PC-9 (cell line): Measurements from ENCODE around the gene CALML5. TPM values are rescaled to one million over a fixed set of nuclear protein-coding genes. Genes with fewer than 3 reads are reported as not detected.

Experiments
- BruUV-seq: library from RNA; stranded (reverse); fragments of 400-500 nt; replicated peaks from 2 replicates; lab custom pipeline; 2021; lab: Mats Ljungman, UMichigan
- CTCF ChIA-PET: fragments of 300-600 bp; sonication (Branson Sonifier 250); formaldehyde crosslinking; loops from one replicate; lab custom pipeline; 2022; ENCODE audit warnings: antibody characterized with exemption; lab: Charles Lee
- POLR2A ChIA-PET: fragments of 300-600 bp; sonication (Branson Sonifier 250); formaldehyde crosslinking; loops from one replicate; lab custom pipeline; 2022; ENCODE audit warnings: antibody characterized with exemption; ENCODE audit not compliant: unreplicated experiment; lab: Charles Lee
- DNase-seq, 2 experiments: peaks; one replicate each; pipeline versions ENCODE4 v3.0.0 to v3.0.0-alpha.2; 2015 to 2022; ENCODE audit warnings: mixed read lengths in 1 of 2
- H2AFZ ChIP-seq: fragments of 200-600 bp; sonication (generic); 2 replicates; pipeline ENCODE4 v1.8.1; 2017; ENCODE audit warnings: antibody characterized with exemption
- H3F3A ChIP-seq: fragments of 200-600 bp; sonication (generic); 2 replicates; pipeline ENCODE4 v1.8.1; 2017; ENCODE audit warnings: antibody characterized with exemption, mild to moderate bottlenecking, low read depth; ENCODE audit not compliant: insufficient read depth
- H3K27ac ChIP-seq: fragments of 200-600 bp; sonication (generic); 2 replicates; pipeline ENCODE4 v1.6.1; 2016; ENCODE audit warnings: mixed run types
- H3K27me3 ChIP-seq: fragments of 200-600 bp; sonication (generic); 2 replicates; pipeline ENCODE4 v1.6.1; 2016; ENCODE audit warnings: low read depth, mixed run types; ENCODE audit not compliant: insufficient read depth
- H3K36me3 ChIP-seq: fragments of 200-600 bp; sonication (generic); 2 replicates; pipeline ENCODE4 v1.6.1; 2016; ENCODE audit warnings: low read depth, mixed run types
- H3K4me1 ChIP-seq: fragments of 200-600 bp; sonication (generic); replicated peaks from 2 replicates; pipeline ENCODE4 v1.6.1; 2016; ENCODE audit warnings: mixed run types; ENCODE audit not compliant: insufficient read depth
- H3K4me2 ChIP-seq: fragments of 200-600 bp; sonication (generic); 2 replicates; pipeline ENCODE4 v1.6.1; 2017; ENCODE audit warnings: mixed run types
- H3K4me3 ChIP-seq: fragments of 200-600 bp; sonication (generic); 2 replicates; pipeline ENCODE4 v1.6.1; 2016; ENCODE audit warnings: mixed run types
- H3K79me2 ChIP-seq: fragments of 200-600 bp; sonication (generic); 2 replicates; pipeline ENCODE4 v1.6.1; 2017; ENCODE audit warnings: low read depth, mixed run types
- H3K9me2 ChIP-seq: fragments of 200-600 bp; sonication (generic); 2 replicates; pipeline ENCODE4 v1.8.1; 2017; ENCODE audit warnings: mild to moderate bottlenecking; ENCODE audit not compliant: insufficient read depth
- H3K9me3 ChIP-seq: fragments of 200-600 bp; sonication (generic); 2 replicates; pipeline ENCODE4 v1.8.1; 2016; ENCODE audit warnings: low read depth; ENCODE audit not compliant: insufficient read depth
- H4K20me1 ChIP-seq: fragments of 200-600 bp; sonication (generic); 2 replicates; pipeline ENCODE4 v1.8.1; 2017; ENCODE audit not compliant: insufficient read depth
- EZH2 ChIP-seq: fragments of 200-600 bp; sonication (generic); IDR thresholded peaks from 2 replicates; pipeline ENCODE4 v1.8.0; 2017; ENCODE audit warnings: antibody characterized with exemption, low read depth
- intact Hi-C: fragments of 100-400 bp; cut with micrococcal nuclease; formaldehyde crosslinking; loops from one replicate; pipeline ENCODE4 v1.10.0; 2022; ENCODE audit not compliant: unreplicated experiment
- total RNA-seq: library from RNA; stranded (reverse); gene quantifications from 2 replicates; pipeline ENCODE4 v1.2.3, GENCODE V29; 2021
- TF ChIP-seq, protein P1 (sequence below): fragments of 200-600 bp; sonication (generic); conservative IDR thresholded peaks from 2 replicates; pipeline ENCODE4 v1.6.1; 2017; ENCODE audit warnings: mixed run types, antibody characterized with exemption, mild to moderate bottlenecking, moderate library complexity

Gene CALML5
- total RNA-seq, 1 experiment from 2014 or later: 3.0 TPM

DNA sequence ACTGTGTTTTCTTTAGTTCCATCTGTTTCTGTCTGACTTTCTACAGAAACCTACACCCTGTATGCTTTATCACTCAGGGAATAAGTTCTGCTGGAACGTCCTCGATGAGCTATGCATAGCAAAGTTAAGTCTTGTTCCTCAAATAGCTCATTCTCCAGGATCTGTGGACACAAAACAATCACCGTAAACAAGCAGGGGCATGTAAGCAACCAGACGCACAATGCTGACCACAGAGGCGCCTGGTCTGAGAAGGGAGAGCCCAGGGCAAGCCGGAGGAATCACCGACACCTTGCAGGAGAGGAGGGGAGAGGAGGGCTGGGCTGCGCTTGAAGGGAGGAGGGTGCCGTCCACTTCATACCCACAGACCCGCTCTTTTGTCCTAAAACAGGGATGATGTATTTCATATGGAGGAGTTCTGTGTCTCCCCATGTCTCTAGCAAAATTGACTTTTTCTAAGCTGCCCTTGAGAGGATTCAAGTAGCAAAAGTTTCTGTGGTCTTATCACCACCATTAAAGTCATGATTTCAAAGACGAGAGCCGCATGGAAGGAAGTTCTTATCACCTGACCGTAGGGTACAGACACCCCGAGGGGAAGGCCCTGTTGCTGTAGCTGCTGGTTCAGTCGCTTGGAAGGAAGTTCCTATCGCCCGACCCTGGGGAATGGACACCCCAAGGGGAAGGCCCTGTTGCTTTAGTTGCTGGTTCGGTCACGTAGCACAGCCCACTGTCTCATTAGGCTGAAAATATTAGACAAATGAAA is 39.7 kb upstream of the CALML5 start:
- BruUV-seq: no TSS peak
- Histone ChIP-seq H3K79me2 (0 out of 2 replicates have a peak, but pooled peaks cover 3% of the 10 kb centered on the region), H3K9me3 (no peaks in the 10 kb centered on the region), H3K9me2 (no peaks in the 10 kb centered on the region), H2AFZ (no peak overlapping the region), H3K27me3 (no peaks in the 10 kb centered on the region), H3K27ac (peak overlapping the region; percentile 57), H3K4me3 (no peak overlapping the region), H3K36me3 (peaks cover 10% of the 10 kb centered on the region; the same call in 1 of the 2 replicates), H3F3A (peaks cover 34% of the 10 kb centered on the region), H3K4me1 (peaks cover 61% of the 10 kb centered on the region), H4K20me1 (no peaks in the 10 kb centered on the region), H3K4me2 (peak overlapping the region; percentile 51)
- no peak for DNase-seq
- intact Hi-C loops: no loop called here
- ChIA-PET POLR2A (interaction anchor here (0.5 to 0.8 kb wide), 3 partner anchors 9 to 77 kb away, joined by 3 to 8 read pairs (median 3); no protein-coding TSS in a partner anchor), CTCF (interaction anchor here (0.6 to 0.9 kb wide), 2 partner anchors 45 to 91 kb away, joined by 4 read pairs; no protein-coding TSS in a partner anchor)
- TF ChIP-seq, protein P1, sequence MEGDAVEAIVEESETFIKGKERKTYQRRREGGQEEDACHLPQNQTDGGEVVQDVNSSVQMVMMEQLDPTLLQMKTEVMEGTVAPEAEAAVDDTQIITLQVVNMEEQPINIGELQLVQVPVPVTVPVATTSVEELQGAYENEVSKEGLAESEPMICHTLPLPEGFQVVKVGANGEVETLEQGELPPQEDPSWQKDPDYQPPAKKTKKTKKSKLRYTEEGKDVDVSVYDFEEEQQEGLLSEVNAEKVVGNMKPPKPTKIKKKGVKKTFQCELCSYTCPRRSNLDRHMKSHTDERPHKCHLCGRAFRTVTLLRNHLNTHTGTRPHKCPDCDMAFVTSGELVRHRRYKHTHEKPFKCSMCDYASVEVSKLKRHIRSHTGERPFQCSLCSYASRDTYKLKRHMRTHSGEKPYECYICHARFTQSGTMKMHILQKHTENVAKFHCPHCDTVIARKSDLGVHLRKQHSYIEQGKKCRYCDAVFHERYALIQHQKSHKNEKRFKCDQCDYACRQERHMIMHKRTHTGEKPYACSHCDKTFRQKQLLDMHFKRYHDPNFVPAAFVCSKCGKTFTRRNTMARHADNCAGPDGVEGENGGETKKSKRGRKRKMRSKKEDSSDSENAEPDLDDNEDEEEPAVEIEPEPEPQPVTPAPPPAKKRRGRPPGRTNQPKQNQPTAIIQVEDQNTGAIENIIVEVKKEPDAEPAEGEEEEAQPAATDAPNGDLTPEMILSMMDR: no peak
- TF ChIP-seq EZH2: no peak

DNA sequence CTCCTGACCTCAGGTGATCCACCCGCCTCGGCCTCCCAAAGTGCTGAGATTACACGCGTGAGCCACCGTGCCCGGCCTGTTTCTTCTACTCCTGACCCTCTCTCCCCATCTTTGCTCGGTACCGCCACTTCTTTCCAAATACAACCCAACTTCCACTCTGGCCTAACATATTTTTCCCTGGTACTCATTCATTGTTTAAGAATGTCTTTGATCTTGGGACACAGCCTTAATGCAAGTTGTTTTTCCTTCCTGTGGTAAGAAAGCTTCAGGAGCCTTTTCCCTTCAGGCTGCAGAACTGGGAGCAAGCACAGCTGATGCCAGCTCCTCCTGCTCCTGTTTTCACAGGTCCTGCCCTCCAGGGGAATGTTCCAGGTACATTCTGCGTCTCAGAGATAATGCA is 39.1 kb upstream of the CALML5 start:
- no TSS peak for BruUV-seq
- CTCF ChIA-PET: interaction anchor here (0.9 kb wide), 1 partner anchor 45 kb away, joined by 4 read pairs; no protein-coding TSS in a partner anchor
- Histone ChIP-seq H3K36me3 (peaks cover 6% of the 10 kb centered on the region; the same call in 1 of the 2 replicates), H3K79me2 (0 out of 2 replicates have a peak, but pooled peaks cover 3% of the 10 kb centered on the region), H3F3A (peaks cover 27% of the 10 kb centered on the region), H3K4me3 (no peak overlapping the region), H3K9me3 (no peaks in the 10 kb centered on the region), H3K9me2 (no peaks in the 10 kb centered on the region), H3K27ac (peak overlapping the region; percentile 57), H3K27me3 (no peaks in the 10 kb centered on the region), H4K20me1 (no peaks in the 10 kb centered on the region), H3K4me1 (peaks cover 54% of the 10 kb centered on the region), H3K4me2 (peak overlapping the region; percentile 51), H2AFZ (no peak overlapping the region)
- intact Hi-C loops: no loop called here
- TF ChIP-seq, protein P1: no peak
- TF ChIP-seq EZH2: no peak
- POLR2A ChIA-PET: interaction anchor here (0.5 to 0.8 kb wide), 4 partner anchors 10 to 77 kb away, joined by 3 to 8 read pairs (median 4); no protein-coding TSS in a partner anchor
- peak; percentile 31 to 78 for DNase-seq

DNA sequence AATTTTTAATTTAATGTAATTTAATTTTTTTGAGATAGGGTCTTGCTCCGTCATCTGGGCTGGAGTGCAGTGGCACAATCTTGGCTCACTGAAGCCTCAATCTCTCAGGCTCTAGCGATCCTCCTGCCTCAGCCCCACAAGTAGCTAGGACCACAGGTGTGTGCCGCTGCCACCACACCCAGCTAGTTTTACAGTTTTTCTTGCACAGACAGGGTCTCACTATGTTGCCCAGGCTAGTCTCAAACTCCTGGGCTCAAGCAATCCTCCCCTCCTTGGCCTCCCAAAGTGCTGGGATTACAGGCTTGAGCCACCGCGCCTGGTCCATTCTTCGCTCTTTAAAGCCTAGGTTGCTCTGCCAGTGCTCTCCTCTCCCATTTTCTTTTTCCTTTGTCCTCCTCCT is 38.3 kb upstream of the CALML5 start:
- Histone ChIP-seq H3F3A (peaks cover 26% of the 10 kb centered on the region; the same call in 1 of the 2 replicates), H3K4me2 (peak overlapping the region; percentile 51; the same call in 1 of the 2 replicates), H3K4me1 (peaks cover 53% of the 10 kb centered on the region), H3K27ac (peak overlapping the region; percentile 57), H4K20me1 (no peaks in the 10 kb centered on the region), H2AFZ (no peak overlapping the region), H3K9me2 (no peaks in the 10 kb centered on the region), H3K9me3 (no peaks in the 10 kb centered on the region), H3K4me3 (no peak overlapping the region), H3K79me2 (0 out of 2 replicates have a peak, but pooled peaks cover 1% of the 10 kb centered on the region), H3K27me3 (no peaks in the 10 kb centered on the region), H3K36me3 (peaks cover 2% of the 10 kb centered on the region; the same call in 1 of the 2 replicates)
- no peak for DNase-seq
- intact Hi-C loops: no loop called here
- BruUV-seq: no TSS peak
- CTCF ChIA-PET: no interaction called here
- TF ChIP-seq, protein P1: no peak
- TF ChIP-seq EZH2: no peak
- POLR2A ChIA-PET: no interaction called here
